A673 (cell line): Measurements from ENCODE around the gene TBC1D2B. TPM values are rescaled to one million over a fixed set of nuclear protein-coding genes. Genes with fewer than 3 reads are reported as not detected.

ENCODE experiments used
- BruUV-seq: library from RNA; stranded (reverse); fragments of 400-500 nt; replicated peaks from 2 replicates; lab custom pipeline; 2021; lab: Mats Ljungman, UMichigan
- CTCF ChIA-PET: fragments of 300-600 bp; sonication (Branson Sonifier 250); formaldehyde crosslinking; loops from one replicate; lab custom pipeline; 2022; ENCODE audit warnings: antibody characterized with exemption; lab: Charles Lee
- POLR2A ChIA-PET: fragments of 300-600 bp; sonication (Branson Sonifier 250); formaldehyde crosslinking; loops from one replicate; lab custom pipeline; 2022; ENCODE audit warnings: antibody characterized with exemption; ENCODE audit not compliant: low non-redundant PET; lab: Charles Lee
- DNase-seq: peaks from one replicate; pipeline ENCODE4 v3.0.0-alpha.2; 2015; ENCODE audit warnings: low spot score
- H3K27ac ChIP-seq: fragments of 200-600 bp; sonication (generic); 2 replicates; pipeline ENCODE4 v1.5.1; 2016; ENCODE audit warnings: mixed run types, low read depth, mild to moderate bottlenecking, mixed read lengths, antibody characterized with exemption, low read length; ENCODE audit not compliant: poor library complexity, severe bottlenecking
- H3K27me3 ChIP-seq: fragments of 200-600 bp; sonication (generic); replicated peaks from 2 replicates; pipeline ENCODE4 v1.6.1; 2017; ENCODE audit warnings: mixed run types, low read depth, mild to moderate bottlenecking, mixed read lengths, antibody characterized with exemption, low read length; ENCODE audit not compliant: insufficient read depth, poor library complexity
- H3K36me3 ChIP-seq: fragments of 200-600 bp; sonication (generic); 2 replicates; pipeline ENCODE4 v1.6.1; 2016; ENCODE audit warnings: mixed run types, mild to moderate bottlenecking, mixed read lengths, antibody characterized with exemption, low read length; ENCODE audit not compliant: insufficient read depth, poor library complexity, severe bottlenecking
- H3K4me1 ChIP-seq: fragments of 200-600 bp; sonication (generic); 2 replicates; pipeline ENCODE4 v1.6.1; 2017; ENCODE audit warnings: mixed run types, mild to moderate bottlenecking, mixed read lengths, antibody characterized with exemption, low read length; ENCODE audit not compliant: insufficient read depth, poor library complexity, severe bottlenecking
- H3K4me3 ChIP-seq: fragments of 200-600 bp; sonication (generic); 2 replicates; pipeline ENCODE4 v1.5.1; 2016; ENCODE audit warnings: low read depth, mixed run types, mild to moderate bottlenecking, mixed read lengths, low read length; ENCODE audit not compliant: poor library complexity, severe bottlenecking
- H3K9me3 ChIP-seq: fragments of 200-600 bp; sonication (generic); 2 replicates; pipeline ENCODE4 v1.6.1; 2016; ENCODE audit warnings: mixed run types, low read depth, mild to moderate bottlenecking, mixed read lengths, antibody characterized with exemption, low read length; ENCODE audit not compliant: poor library complexity, severe bottlenecking
- CTCF ChIP-seq: fragments of 300-800, 200-600 bp; sonication (generic); conservative IDR thresholded peaks from 2 replicates; pipeline ENCODE4 v1.5.1; 2017; ENCODE audit warnings: low read depth, mild to moderate bottlenecking, antibody characterized with exemption, low read length, moderate library complexity, mixed read lengths
- EZH2 ChIP-seq: fragments of 200-600 bp; sonication (generic); IDR thresholded peaks from 2 replicates; pipeline ENCODE4 v1.6.1; 2017; ENCODE audit warnings: borderline replicate concordance, low read depth, mild to moderate bottlenecking, mixed read lengths, antibody characterized with exemption, low read length; ENCODE audit not compliant: poor library complexity, severe bottlenecking
- intact Hi-C: fragments of 100-400 bp; cut with micrococcal nuclease; formaldehyde crosslinking; loops from one replicate; pipeline ENCODE4 v1.10.0; 2022; ENCODE audit not compliant: unreplicated experiment
- total RNA-seq: library from RNA; stranded (reverse); gene quantifications from 2 replicates; pipeline ENCODE4 v1.2.3, GENCODE V29; 2021

The TBC1D2B gene
- total RNA-seq, 1 experiment from 2014 or later = 26.0 TPM

- H3K4me1 ChIP-seq = peaks cover 21% of the 10 kb centered on the region
- H3K27ac ChIP-seq = no peak overlapping the region
- BruUV-seq = no TSS peak
- TF ChIP-seq EZH2 = no peak
- no peak for TF ChIP-seq CTCF
- ChIA-PET POLR2A (interaction anchor here (0.6 kb wide), 1 partner anchor 462 kb away, joined by 3 read pairs; no protein-coding TSS in a partner anchor), CTCF (no interaction called here)
- intact Hi-C loops = no loop called here
- H3K9me3 ChIP-seq = no peaks in the 10 kb centered on the region
- H3K36me3 ChIP-seq = no peaks in the 10 kb centered on the region
- DNase-seq = no peak
- no peaks in the 10 kb centered on the region for H3K27me3 ChIP-seq
- H3K4me3 ChIP-seq = no peak overlapping the region
Measured at GRCh38 chr15:78082106-78082742, 4.7 kb upstream of the TBC1D2B start.

GRCh38 chr15:78080088-78080460 is 2.6 kb upstream of the TBC1D2B start:
- peaks cover 19% of the 10 kb centered on the region for H3K4me1 ChIP-seq
- H3K27ac ChIP-seq = no peak overlapping the region
- POLR2A ChIA-PET = no interaction called here
- no peaks in the 10 kb centered on the region for H3K9me3 ChIP-seq
- no TSS peak for BruUV-seq
- no peak overlapping the region for H3K4me3 ChIP-seq
- CTCF ChIA-PET = no interaction called here
- no peak for DNase-seq
- no peaks in the 10 kb centered on the region for H3K27me3 ChIP-seq
- intact Hi-C loops = no loop called here
- H3K36me3 ChIP-seq = no peaks in the 10 kb centered on the region
- TF ChIP-seq EZH2 (no peak), CTCF (no peak)

GRCh38 chr15:78079298-78080087 is 2.0 kb upstream of the TBC1D2B start:
- Histone ChIP-seq H3K36me3 (no peaks in the 10 kb centered on the region), H3K27ac (no peak overlapping the region), H3K4me3 (no peak overlapping the region), H3K27me3 (no peaks in the 10 kb centered on the region), H3K9me3 (no peaks in the 10 kb centered on the region), H3K4me1 (peaks cover 19% of the 10 kb centered on the region)
- no peak for TF ChIP-seq EZH2
- TF ChIP-seq CTCF = no peak
- intact Hi-C loops = no loop called here
- CTCF ChIA-PET = no interaction called here
- DNase-seq = no peak
- BruUV-seq = no TSS peak
- POLR2A ChIA-PET = no interaction called here
